Astrocyte (in vitro differentiated cells and primary cell): ENCODE measurements around the gene ACTA2. TPM values are rescaled to one million over a fixed set of nuclear protein-coding genes. Genes with fewer than 3 reads are reported as not detected.

Experiments
- DNase-seq: peaks from one replicate; pipeline ENCODE4 v3.0.0-alpha.2; 2010; ENCODE audit warnings: low read depth
- FAIRE-seq: peaks from 2 replicates; lab custom pipeline; 2011; peaks lifted over from hg19 to GRCh38; lab: Jason Lieb, UNC
- H2AFZ ChIP-seq: 2 replicates; pipeline ENCODE4 v1.6.0; 2012; ENCODE audit warnings: low read depth, low read length, inconsistent platforms
- H3K27ac ChIP-seq: 2 replicates; pipeline ENCODE4 v1.5.1; 2011; ENCODE audit warnings: low read depth, low read length, inconsistent platforms
- H3K27me3 ChIP-seq: 2 replicates; pipeline ENCODE4 v1.6.0; 2011; ENCODE audit warnings: low read length, inconsistent platforms; ENCODE audit not compliant: insufficient read depth
- H3K36me3 ChIP-seq: 2 replicates; pipeline ENCODE4 v1.5.1; 2011; ENCODE audit warnings: low read length, inconsistent platforms; ENCODE audit not compliant: insufficient read depth
- H3K4me1 ChIP-seq: 2 replicates; pipeline ENCODE4 v1.5.1; 2011; ENCODE audit warnings: low read length, inconsistent platforms; ENCODE audit not compliant: insufficient read depth
- H3K4me2 ChIP-seq: 2 replicates; pipeline ENCODE4 v1.6.0; 2012; ENCODE audit warnings: low read length, inconsistent platforms
- H3K4me3 ChIP-seq: 2 replicates; pipeline ENCODE4 v1.5.1; 2011; ENCODE audit warnings: low read depth, mild to moderate bottlenecking, low read length, inconsistent platforms; ENCODE audit not compliant: insufficient read depth
- H3K79me2 ChIP-seq: 2 replicates; pipeline ENCODE4 v1.6.0; 2012; ENCODE audit warnings: mild to moderate bottlenecking, low read length, inconsistent platforms; ENCODE audit not compliant: insufficient read depth
- H3K9ac ChIP-seq: 2 replicates; pipeline ENCODE4 v1.6.0; 2012; ENCODE audit warnings: mild to moderate bottlenecking, low read length, inconsistent platforms
- H3K9me3 ChIP-seq: 2 replicates; pipeline ENCODE4 v1.5.1; 2012; ENCODE audit warnings: low read depth, mild to moderate bottlenecking, low read length, inconsistent platforms; ENCODE audit not compliant: insufficient read depth
- H4K20me1 ChIP-seq: 2 replicates; pipeline ENCODE4 v1.6.0; 2012; ENCODE audit warnings: low read length, inconsistent platforms; ENCODE audit not compliant: insufficient read depth
- H3K27ac Mint-ChIP-seq: one replicate; pipeline ENCODE4 v1.8.0; 2021; ENCODE audit warnings: mild to moderate bottlenecking, mixed read lengths; ENCODE audit not compliant: unreplicated experiment
- H3K27me3 Mint-ChIP-seq: one replicate; pipeline ENCODE4 v1.8.0; 2021; ENCODE audit warnings: low read depth, mixed read lengths; ENCODE audit not compliant: unreplicated experiment
- H3K36me3 Mint-ChIP-seq: one replicate; pipeline ENCODE4 v1.8.0; 2021; ENCODE audit warnings: low read depth, mixed read lengths; ENCODE audit not compliant: unreplicated experiment
- H3K4me1 Mint-ChIP-seq: one replicate; pipeline ENCODE4 v1.8.0; 2021; ENCODE audit warnings: low read depth, mixed read lengths; ENCODE audit not compliant: unreplicated experiment
- H3K4me3 Mint-ChIP-seq: one replicate; pipeline ENCODE4 v1.8.0; 2021; ENCODE audit warnings: mild to moderate bottlenecking, moderate library complexity, mixed read lengths; ENCODE audit not compliant: unreplicated experiment
- H3K9me3 Mint-ChIP-seq: one replicate; pipeline ENCODE4 v1.8.0; 2021; ENCODE audit warnings: mild to moderate bottlenecking, mixed read lengths; ENCODE audit not compliant: unreplicated experiment
- CTCF ChIP-seq: IDR thresholded peaks from 2 replicates; pipeline ENCODE4 v1.5.1; 2011; ENCODE audit warnings: low read depth, mild to moderate bottlenecking, inconsistent platforms, low read length, moderate library complexity; ENCODE audit not compliant: insufficient read depth
- EZH2 ChIP-seq: IDR thresholded peaks from 2 replicates; pipeline ENCODE4 v1.6.1; 2012; ENCODE audit warnings: mild to moderate bottlenecking, low read length, inconsistent platforms; ENCODE audit not compliant: insufficient read depth
- total RNA-seq: library from RNA; stranded (reverse); gene quantifications from 2 replicates; pipeline ENCODE4 v1.2.1, GENCODE V29; 2021

ACTA2 gene
- total RNA-seq, 1 donor from 2014 or later, result 345 TPM

GRCh38 chr10:88971221-88972061 lies 18.9 kb upstream of the ACTA2 start:
- Histone ChIP-seq H2AFZ (no peak overlapping the region), H4K20me1 (no peaks in the 10 kb centered on the region), H3K79me2 (no peaks in the 10 kb centered on the region), H3K4me1 (peaks cover 6% of the 10 kb centered on the region), H3K9me3 (no peaks in the 10 kb centered on the region), H3K9ac (no peak overlapping the region), H3K36me3 (no peaks in the 10 kb centered on the region), H3K27ac (no peak overlapping the region), H3K4me2 (no peak overlapping the region), H3K27me3 (no peaks in the 10 kb centered on the region), H3K4me3 (no peak overlapping the region)
- Mint-ChIP-seq H3K27ac (peak overlapping the region; percentile 7), H3K27me3 (no peaks in the 10 kb centered on the region), H3K4me3 (no peak overlapping the region), H3K4me1 (peaks cover 8% of the 10 kb centered on the region), H3K36me3 (no peaks in the 10 kb centered on the region), H3K9me3 (no peaks in the 10 kb centered on the region)
- TF ChIP-seq CTCF (no peak), EZH2 (no peak)
- no peak for DNase-seq
- no peak for FAIRE-seq

- FAIRE-seq (no peak), DNase-seq (no peak)
- H4K20me1 ChIP-seq, result no peaks in the 10 kb centered on the region
- H3K27ac ChIP-seq, result no peak overlapping the region
- no peaks in the 10 kb centered on the region for H3K27me3 ChIP-seq
- no peak overlapping the region for H2AFZ ChIP-seq
- no peaks in the 10 kb centered on the region for H3K27me3 Mint-ChIP-seq
- H3K4me3 ChIP-seq, result no peak overlapping the region
- no peak overlapping the region for H3K4me2 ChIP-seq
- no peaks in the 10 kb centered on the region for H3K79me2 ChIP-seq
- H3K27ac Mint-ChIP-seq, result no peak overlapping the region
- no peak for TF ChIP-seq EZH2
- TF ChIP-seq CTCF, result no peak
- H3K9me3 ChIP-seq, result no peaks in the 10 kb centered on the region
- peaks cover 2% of the 10 kb centered on the region for H3K36me3 Mint-ChIP-seq
- no peaks in the 10 kb centered on the region for H3K4me1 ChIP-seq
- H3K9me3 Mint-ChIP-seq, result no peaks in the 10 kb centered on the region
- no peak overlapping the region for H3K4me3 Mint-ChIP-seq
- H3K36me3 ChIP-seq, result no peaks in the 10 kb centered on the region
- H3K9ac ChIP-seq, result no peak overlapping the region
- peaks cover 14% of the 10 kb centered on the region for H3K4me1 Mint-ChIP-seq
Observed at GRCh38 chr10:88968391-88968790, 15.8 kb upstream of the ACTA2 start.

GRCh38 chr10:88966797-88967196 lies 14.2 kb upstream of the ACTA2 start:
- H3K9me3 ChIP-seq, result no peaks in the 10 kb centered on the region
- no peak overlapping the region for H2AFZ ChIP-seq
- H3K27ac ChIP-seq, result no peak overlapping the region
- no peaks in the 10 kb centered on the region for H4K20me1 ChIP-seq
- Mint-ChIP-seq H3K27me3 (no peaks in the 10 kb centered on the region), H3K4me3 (no peak overlapping the region), H3K4me1 (peaks cover 14% of the 10 kb centered on the region), H3K9me3 (no peaks in the 10 kb centered on the region), H3K36me3 (peaks cover 2% of the 10 kb centered on the region), H3K27ac (no peak overlapping the region)
- no peak for TF ChIP-seq EZH2
- TF ChIP-seq CTCF, result no peak
- H3K4me3 ChIP-seq, result no peak overlapping the region
- no peaks in the 10 kb centered on the region for H3K4me1 ChIP-seq
- H3K27me3 ChIP-seq, result no peaks in the 10 kb centered on the region
- H3K36me3 ChIP-seq, result no peaks in the 10 kb centered on the region
- no peak overlapping the region for H3K4me2 ChIP-seq
- DNase-seq, result no peak
- FAIRE-seq, result no peak
- no peaks in the 10 kb centered on the region for H3K79me2 ChIP-seq
- H3K9ac ChIP-seq, result no peak overlapping the region
